Heart left ventricle (tissue), 13 donors: Measurements from ENCODE around the gene C6orf15.
A peak's percentile ranks its signal among the peaks of the same experiment; 100 is the strongest.

Source experiments
- CTCF ChIP-seq, 12 donors: fragments of 200-600 bp; sonication (generic) in 4 of 12; IDR thresholded peaks; one replicate each; pipeline versions ENCODE4 v1.5.0 to v1.8.0; 2018 to 2022; ENCODE audit warnings: antibody characterized with exemption in 12 of 12, mild to moderate bottlenecking in 5 of 12
- POLR2A ChIP-seq, 2 donors: fragments of 450-650 bp; IDR thresholded peaks; one replicate each; pipeline ENCODE4 v1.6.1; 2017; ENCODE audit warnings: antibody characterized with exemption in 2 of 2, mild to moderate bottlenecking in 2 of 2, moderate library complexity in 2 of 2
- donor health status: ischemic (EF 13 %, LVEDD 7.1; RV severe dilation, severe dysfunction).
- donor health status: DM: no; HTN: yes; CAD: no.
- donor health status: DM: no; HTN: no; CAD: no.
- donor health status: ischemic (EF 25% LVEDD 6.9; RV normal size, moderate dysfunction).
- donor health status: ischemic (EF 25% LVEDD 5.7; RV mildly dilated, moderate dysfunction).
- donor health status: ischemic (EF 35%, LVEDD 5.7; RV mildly dilated, moderate dysfunction).
- donor health status: nonischemic (EF 11% LVEDD 7.7; RV severe dilation, severe dysfunction).
- donor health status: DM: yes; HTN: yes; CAD: no.
- donor health status: PGD.
- donor health status: ischemic (EF 29% LVEDD 5.4; RV normal size, mild dysfunction).
- donor health status: nonischemic (EF 23%, LVEDD 6.1; RV moderate dilation, normal function).

- TF ChIP-seq CTCF (IDR thresholded peaks at IDR 0.05) = no peak
- peak in 1 of 2 donors; percentile 58 for TF ChIP-seq POLR2A (IDR thresholded peaks at IDR 0.05)
Observed at GRCh38 chr6:31158140-31158862, 45.9 kb upstream of the C6orf15 start, which contains the start of gene TCF19.
